WERI-Rb-1 (cell line): Measurements from ENCODE around the gene KCNIP3.

Experiments used
- DNase-seq: peaks from one replicate; pipeline ENCODE4 v3.0.0-alpha.2; 2020
- H3K27ac ChIP-seq: fragments of 250-450 bp; sonication (Bioruptor Pico); 2 replicates; pipeline ENCODE4 v1.5.1; 2020; ENCODE audit warnings: mild to moderate bottlenecking, moderate library complexity
- H3K27me3 ChIP-seq: fragments of 250-450 bp; sonication (Bioruptor Pico); 2 replicates; pipeline ENCODE4 v1.5.1; 2021; ENCODE audit warnings: mild to moderate bottlenecking, low read depth, moderate library complexity; ENCODE audit not compliant: insufficient read depth, severe bottlenecking
- H3K36me3 ChIP-seq: fragments of 250-450 bp; sonication (Bioruptor Pico); 2 replicates; pipeline ENCODE4 v1.5.1; 2020; ENCODE audit warnings: mild to moderate bottlenecking, moderate library complexity
- H3K4me3 ChIP-seq: 2 replicates; pipeline ENCODE4 v1.5.1; 2011; ENCODE audit warnings: low read depth, mild to moderate bottlenecking, control low read depth, low read length
- H3K9me3 ChIP-seq: fragments of 250-450 bp; sonication (Bioruptor Pico); 2 replicates; pipeline ENCODE4 v1.5.1; 2021; ENCODE audit warnings: mild to moderate bottlenecking, moderate library complexity; ENCODE audit not compliant: severe bottlenecking
- CTCF ChIP-seq: IDR thresholded peaks from 2 replicates; pipeline ENCODE4 v1.5.1; 2011; ENCODE audit warnings: low read depth, mild to moderate bottlenecking, control low read depth, inconsistent platforms, low read length

The KCNIP3 gene

GRCh38 chr2:95337829-95338228 lies 40.7 kb downstream of the KCNIP3 start:
- Histone ChIP-seq H3K27ac (no peak overlapping the region), H3K9me3 (no peaks in the 10 kb centered on the region), H3K27me3 (no peaks in the 10 kb centered on the region), H3K4me3 (no peak overlapping the region), H3K36me3 (no peaks in the 10 kb centered on the region)
- TF ChIP-seq CTCF, result no peak
- no peak for DNase-seq

- H3K4me3 ChIP-seq, result no peak overlapping the region
- H3K36me3 ChIP-seq, result no peaks in the 10 kb centered on the region
- H3K27ac ChIP-seq, result no peak overlapping the region
- DNase-seq, result no peak
- no peaks in the 10 kb centered on the region for H3K9me3 ChIP-seq
- TF ChIP-seq CTCF, result no peak
- H3K27me3 ChIP-seq, result peaks cover 3% of the 10 kb centered on the region
These were observed 45.6 kb downstream of the KCNIP3 start for GRCh38 chr2:95342556-95343320.

GRCh38 chr2:95343429-95344214 lies 46.5 kb downstream of the KCNIP3 start:
- Histone ChIP-seq H3K9me3 (no peaks in the 10 kb centered on the region), H3K36me3 (no peaks in the 10 kb centered on the region), H3K27ac (no peak overlapping the region), H3K4me3 (no peak overlapping the region), H3K27me3 (peaks cover 3% of the 10 kb centered on the region)
- no peak for DNase-seq
- no peak for TF ChIP-seq CTCF

- Histone ChIP-seq H3K9me3 (no peaks in the 10 kb centered on the region), H3K36me3 (no peaks in the 10 kb centered on the region), H3K27me3 (peaks cover 3% of the 10 kb centered on the region), H3K27ac (no peak overlapping the region), H3K4me3 (no peak overlapping the region)
- no peak for TF ChIP-seq CTCF
- no peak for DNase-seq
These were observed 47.1 kb downstream of the KCNIP3 start for GRCh38 chr2:95344215-95344583.

GRCh38 chr2:95344656-95345055 lies 47.5 kb downstream of the KCNIP3 start:
- H3K27me3 ChIP-seq, result peaks cover 3% of the 10 kb centered on the region
- H3K36me3 ChIP-seq, result no peaks in the 10 kb centered on the region
- DNase-seq, result no peak
- no peak overlapping the region for H3K4me3 ChIP-seq
- H3K9me3 ChIP-seq, result no peaks in the 10 kb centered on the region
- H3K27ac ChIP-seq, result no peak overlapping the region
- TF ChIP-seq CTCF, result no peak
